GM12891 (cell line): ENCODE results near the gene THSD4.

Experiments used
- PAX5 ChIP-seq: IDR thresholded peaks from 2 replicates; pipeline ENCODE4 v1.6.1; 2011; ENCODE audit warnings: low read length, moderate library complexity, mild to moderate bottlenecking; ENCODE audit not compliant: insufficient read depth, severe bottlenecking
- POLR2A ChIP-seq: IDR thresholded peaks from 2 replicates; pipeline ENCODE4 v1.6.1; 2011; ENCODE audit warnings: low read depth, low read length, control low read depth
- POLR2AphosphoS5 ChIP-seq: IDR thresholded peaks from 2 replicates; pipeline ENCODE4 v1.6.1; 2011; ENCODE audit warnings: low read depth, low read length, control low read depth
- SPI1 ChIP-seq: IDR thresholded peaks from 2 replicates; pipeline ENCODE4 v1.6.1; 2011; ENCODE audit warnings: low read depth, low read length, control low read depth
- TAF1 ChIP-seq: IDR thresholded peaks from 2 replicates; pipeline ENCODE4 v1.6.1; 2011; ENCODE audit warnings: low read depth, low read length, control low read depth

GRCh38 chr15:71250936-71251583 is 135.8 kb downstream of the THSD4 start:
- TF ChIP-seq POLR2A (no peak), POLR2AphosphoS5 (no peak), TAF1 (no peak), SPI1 (no peak), PAX5 (no peak)
